HK-2 (cell line): Measurements from ENCODE around the gene WDR54.
A peak's percentile ranks its signal among the peaks of the same experiment; 100 is the strongest.
"Not testable (repeated sequence)": the region's sequence is repeated elsewhere in the genome, so short reads cannot be mapped to it uniquely, and the experiment has no call there.

Experiments used
- DNase-seq: peaks from one replicate; pipeline ENCODE4 v3.0.0-alpha.2; 2018; ENCODE audit not compliant: unreplicated experiment

WDR54 gene

DNA sequence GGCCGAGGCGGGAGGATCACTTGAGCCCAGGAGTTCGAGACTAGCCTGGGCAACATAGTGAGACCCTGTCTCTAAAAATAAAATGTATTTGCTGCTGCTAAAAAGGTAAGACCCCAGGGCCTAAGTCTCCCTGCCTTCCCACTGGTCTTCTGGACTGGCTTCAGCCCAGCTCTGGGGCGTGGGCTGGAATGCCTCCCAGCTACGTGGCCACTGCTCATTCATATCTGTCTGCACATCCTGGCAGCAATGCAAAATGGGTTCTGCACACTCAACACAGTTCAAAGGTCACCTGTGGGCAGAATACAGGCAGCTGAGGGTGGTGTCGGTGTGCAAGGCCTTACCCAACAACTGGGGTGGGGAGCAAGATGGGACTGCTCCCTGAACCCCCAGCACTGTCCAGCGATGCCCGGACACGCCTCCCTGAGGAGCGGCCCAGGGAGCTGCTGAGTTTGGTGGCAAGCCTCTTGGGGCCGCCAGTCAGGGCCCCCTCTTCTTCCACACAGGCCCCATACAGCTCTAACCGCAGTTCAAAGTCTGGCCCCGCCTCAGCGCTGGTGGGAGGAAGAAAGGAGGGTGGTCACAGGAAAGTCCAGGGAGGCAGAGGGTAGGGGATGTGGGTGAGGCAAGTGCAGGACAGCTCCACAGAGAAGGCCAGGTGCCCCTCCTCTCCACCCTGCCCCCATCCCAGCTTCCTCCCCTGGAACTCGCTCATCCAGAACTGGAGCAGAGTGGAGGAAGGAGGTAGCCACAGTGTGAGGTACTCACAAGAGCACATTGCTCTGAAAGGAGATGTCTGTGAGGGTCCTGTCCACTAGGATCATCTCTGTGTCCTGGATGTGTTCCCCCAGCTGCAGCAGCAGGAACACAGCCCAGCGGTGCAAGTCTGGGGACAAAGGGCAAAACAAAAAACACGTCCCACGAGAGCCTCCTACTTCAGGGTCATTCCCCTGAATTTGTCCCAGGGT lies 8.2 kb downstream of the WDR54 start:
- DNase-seq = no peak

GRCh38 chr2:74430502-74430901 lies 9.0 kb downstream of the WDR54 start:
- no peak for DNase-seq

GRCh38 chr2:74436111-74436805 lies 14.7 kb downstream of the WDR54 start:
- no peak for DNase-seq

GRCh38 chr2:74436848-74437695 lies 15.5 kb downstream of the WDR54 start:
- DNase-seq = no peak

DNA sequence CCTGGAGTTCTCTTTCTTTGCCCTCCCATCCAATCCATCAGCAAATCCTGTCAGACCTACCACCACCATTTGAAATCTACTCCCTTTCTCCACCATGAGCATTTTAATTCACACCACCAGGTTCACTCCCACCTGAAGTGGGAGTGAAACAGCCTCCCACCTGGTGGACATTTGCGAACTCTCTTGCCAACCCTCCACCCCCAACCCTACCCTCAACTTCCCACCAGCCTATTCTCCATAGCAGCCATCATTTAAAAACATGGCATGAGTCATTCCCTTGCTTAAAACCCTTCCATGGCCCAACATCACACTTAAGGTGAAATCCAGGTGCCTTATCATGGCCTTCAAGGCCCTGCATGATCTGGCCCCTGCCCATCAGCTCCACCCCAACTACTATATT lies 16.7 kb downstream of the WDR54 start:
- DNase-seq = no peak

DNA sequence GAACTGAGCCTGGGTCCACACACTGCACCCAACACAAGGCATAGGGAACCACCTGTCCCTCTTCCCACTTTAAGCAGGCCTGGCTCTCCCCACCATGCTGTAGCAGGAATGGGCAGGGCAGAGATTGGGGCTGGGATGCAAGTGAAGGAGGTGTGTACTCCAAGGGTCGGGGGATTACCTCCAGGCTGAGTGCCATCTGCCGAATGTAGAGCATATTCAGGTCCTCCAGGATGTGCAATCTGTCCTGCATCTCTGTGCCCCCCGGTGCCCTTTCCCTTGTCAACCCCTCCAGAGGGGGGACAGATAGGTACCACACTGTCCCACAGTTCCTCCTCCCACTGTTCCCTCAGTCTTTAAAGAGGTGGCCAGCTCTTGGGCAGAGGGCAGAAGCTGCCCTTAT lies 17.8 kb downstream of the WDR54 start:
- DNase-seq = no peak

DNA sequence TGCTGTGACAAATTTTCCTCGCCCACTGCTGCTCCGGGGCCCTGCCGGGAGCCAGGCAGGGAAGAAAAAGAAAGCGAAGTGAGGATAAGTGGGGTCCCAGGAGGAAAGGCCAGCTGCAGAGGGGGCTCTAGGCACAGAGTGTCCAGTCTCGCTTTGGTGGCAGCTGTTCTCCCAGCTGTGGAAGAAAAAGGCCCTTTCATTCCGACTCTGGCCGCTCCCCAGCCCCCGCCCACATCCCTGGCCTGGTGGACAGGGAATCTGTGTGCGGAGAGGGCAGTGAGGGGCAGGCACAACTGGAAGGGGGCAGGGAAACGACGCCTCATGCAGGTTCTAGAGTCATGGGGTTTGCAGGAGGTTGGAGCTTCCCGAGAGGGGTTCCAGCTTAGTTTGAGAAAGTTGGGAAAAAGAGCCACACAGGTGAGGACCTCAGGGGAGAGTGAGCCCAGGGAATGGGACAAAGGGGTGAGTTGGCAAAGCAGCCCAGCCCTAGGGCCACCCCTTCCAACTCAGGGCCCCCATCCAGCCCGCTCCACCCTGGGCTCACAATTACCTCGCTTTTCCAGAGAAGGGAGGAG lies 18.4 kb downstream of the WDR54 start:
- DNase-seq = no peak

DNA sequence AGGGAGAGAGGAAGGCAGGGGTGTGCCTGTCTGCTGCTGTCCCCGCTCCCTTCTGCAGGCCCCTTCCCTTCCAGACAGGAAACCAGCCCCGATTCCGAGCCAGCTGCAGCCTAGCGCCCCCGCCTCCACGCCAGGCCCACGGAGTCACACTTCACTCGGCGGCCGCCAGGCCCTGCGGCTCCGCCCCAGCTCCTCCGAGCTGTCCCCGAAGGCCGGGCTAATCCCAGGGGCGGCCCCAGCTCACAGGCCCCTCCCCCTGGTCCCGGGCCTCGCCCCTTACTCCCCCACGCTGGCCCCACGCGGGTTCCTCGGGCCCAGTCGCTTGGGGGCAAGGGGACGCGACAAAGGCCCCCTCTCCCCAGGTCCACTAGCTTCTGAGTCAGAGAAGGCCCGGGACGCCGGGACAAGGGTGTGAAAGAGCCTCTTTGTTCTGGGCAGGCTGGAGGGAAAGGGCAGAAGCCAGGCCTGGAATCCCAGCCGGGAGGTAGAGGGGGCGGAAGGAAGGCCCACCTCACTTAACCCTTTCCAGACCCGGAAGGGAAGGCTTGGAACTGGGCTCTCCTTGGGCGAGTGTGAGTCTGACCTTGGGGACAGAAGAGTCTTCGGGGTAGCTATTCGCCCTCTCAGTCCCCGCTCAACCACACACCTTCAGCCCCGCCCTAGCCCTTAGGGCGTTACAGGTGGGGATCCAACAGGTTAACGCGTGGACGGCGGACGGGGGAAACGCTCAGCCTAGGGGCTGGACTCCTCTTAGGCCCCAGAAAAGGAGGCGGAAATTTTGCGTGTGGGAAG lies 19.0 kb downstream of the WDR54 start:
- DNase-seq = peak; percentile 88

GRCh38 chr2:74441170-74441689 lies 19.7 kb downstream of the WDR54 start:
- no peak for DNase-seq

GRCh38 chr2:74441690-74442482 lies 20.4 kb downstream of the WDR54 start, which contains the start of gene RTKN:
Gene RTKN, minus strand, starts transcription at chr2:74441937. Its CDS starts 121 bp downstream, at chr2:74441816.
- peak; percentile 82 for DNase-seq

DNA sequence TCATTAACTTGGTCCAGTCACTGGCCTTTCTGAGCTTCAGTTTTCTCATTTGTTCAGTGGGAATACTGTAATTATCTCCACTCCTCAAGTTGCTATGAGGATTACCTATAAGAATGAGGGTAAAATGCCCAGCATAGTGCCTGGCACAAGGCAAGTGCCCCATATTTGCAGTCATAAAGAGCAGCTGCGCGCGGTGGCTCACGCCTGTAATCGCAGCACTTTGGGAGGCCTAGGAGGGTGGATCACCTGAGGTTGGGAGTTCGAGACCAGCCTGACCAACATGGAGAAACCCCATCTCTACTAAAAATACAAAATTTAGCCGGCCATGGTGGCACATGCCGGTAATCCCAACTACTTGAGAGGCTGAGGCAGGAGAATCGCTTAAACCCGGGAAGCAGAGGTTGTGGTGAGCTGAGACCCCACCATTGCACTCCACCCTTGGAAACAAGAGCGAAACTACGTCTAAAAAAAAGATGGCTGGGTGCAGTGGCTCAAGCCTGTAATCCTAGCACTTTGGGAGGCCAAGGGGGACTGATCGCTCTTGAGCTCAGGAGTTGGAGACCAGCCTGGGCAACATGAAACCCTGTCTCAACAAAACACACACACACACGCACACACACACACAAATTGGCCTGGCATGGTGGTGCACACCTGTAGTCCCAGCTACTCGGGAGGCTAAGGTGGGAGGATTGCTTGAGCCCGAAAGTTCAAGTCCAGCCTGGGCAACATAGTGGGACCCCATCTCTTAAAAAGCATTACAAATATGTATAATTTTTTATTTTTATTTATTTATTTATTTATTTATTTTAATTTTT lies 21.2 kb downstream of the WDR54 start:
- DNase-seq = not testable (repeated sequence)

DNA sequence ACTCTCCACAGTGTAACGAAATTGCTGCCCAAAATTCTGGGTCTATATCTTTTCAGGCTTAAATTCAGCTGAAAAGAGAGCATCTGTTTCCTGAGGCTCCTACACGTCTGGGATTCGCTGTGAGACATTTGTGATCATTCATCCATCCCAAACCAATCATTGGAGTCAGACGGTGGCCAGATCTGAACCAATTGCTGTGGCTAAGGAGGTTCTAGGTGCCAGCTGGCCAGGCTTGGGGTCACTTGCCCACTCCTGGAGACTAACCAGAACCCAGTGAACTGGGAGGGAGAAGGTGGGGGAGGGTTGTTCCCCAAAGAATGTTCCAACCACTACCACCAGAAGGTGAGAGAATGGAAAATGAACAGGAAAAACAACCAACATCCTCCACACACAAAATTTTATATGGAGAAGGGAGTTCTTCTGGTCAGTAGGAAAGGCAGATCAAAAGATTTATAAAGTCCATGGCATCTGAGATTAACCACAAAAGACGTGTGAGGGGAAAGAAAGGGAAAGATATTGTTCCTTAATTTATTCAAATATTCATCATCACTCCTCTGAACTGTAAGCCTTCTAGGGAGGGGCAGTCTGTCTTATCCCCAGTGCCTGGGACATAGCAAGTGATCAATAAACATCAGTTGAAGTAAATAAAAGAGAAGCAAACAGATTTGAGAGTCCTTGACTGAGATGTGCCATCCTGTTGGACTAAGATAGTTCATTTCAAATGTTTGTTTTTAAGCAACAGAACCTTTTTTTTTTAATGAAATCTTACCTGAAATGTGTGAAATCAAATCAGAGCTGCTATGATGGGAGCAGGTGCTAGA lies 23.2 kb downstream of the WDR54 start:
- DNase-seq = no peak

DNA sequence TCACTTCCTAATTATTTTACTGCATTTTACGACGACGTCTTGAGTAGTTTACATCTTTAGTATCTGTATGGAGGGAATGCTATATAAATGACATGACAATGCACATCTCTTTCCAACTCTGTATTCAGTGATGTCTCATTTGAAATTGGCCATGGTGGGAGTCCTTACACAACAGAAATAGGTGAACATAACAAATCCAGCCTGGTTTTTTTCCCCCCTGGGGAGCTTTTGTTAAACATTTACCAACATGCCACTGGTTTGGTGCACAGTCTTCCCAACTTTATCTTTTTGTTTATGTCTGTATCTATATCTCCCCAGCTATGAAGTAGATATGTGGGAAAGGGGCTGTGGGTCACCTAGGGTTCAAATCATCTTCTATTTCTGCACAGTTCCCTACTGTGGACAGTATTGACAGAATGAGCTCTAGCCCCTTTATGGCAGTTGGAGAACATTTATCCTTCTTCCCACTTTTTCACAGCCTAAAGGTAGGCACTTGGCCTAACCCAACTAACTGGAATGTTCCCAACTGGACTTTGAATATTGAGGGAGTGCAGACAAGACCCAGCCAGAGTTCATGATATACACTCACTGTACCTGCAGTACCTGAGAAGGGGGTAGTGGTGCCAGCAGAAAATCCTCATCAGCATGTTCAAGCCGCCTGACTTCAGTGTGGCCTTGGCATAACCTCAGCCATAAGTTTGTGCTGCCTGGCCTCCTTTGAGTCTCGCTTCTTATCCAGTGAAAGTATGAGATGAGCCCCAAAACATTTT lies 25.9 kb downstream of the WDR54 start:
- no peak for DNase-seq

DNA sequence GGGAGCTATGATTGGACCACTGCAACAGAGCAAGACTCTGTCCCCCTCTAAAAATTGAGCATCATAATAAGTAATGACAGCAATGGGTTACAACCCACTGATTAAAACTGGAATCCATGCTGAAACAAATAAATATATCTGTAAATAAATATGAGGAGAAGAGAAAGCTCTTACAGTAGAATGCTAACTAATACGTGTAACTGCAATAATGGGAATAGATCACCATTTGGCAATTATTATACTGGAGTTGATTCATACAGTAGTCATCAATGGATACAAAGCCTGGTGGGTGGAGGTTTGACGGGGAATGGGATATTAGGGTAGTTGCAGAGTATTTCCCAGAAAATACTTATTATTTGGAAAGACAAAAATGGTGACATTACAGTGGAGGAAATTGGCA lies 27.2 kb downstream of the WDR54 start:
- no peak for DNase-seq

GRCh38 chr2:74450570-74451190 lies 29.1 kb downstream of the WDR54 start:
- no peak for DNase-seq

GRCh38 chr2:74454654-74455511 lies 33.4 kb downstream of the WDR54 start, which contains the start of gene INO80B:
Gene INO80B, plus strand, starts transcription at chr2:74455087. Its CDS starts 30 bp downstream, at chr2:74455117.
- DNase-seq = peak; percentile 98
